ENCODE data around the gene ONECUT3.

ONECUT3 gene

GRCh38 chr19:1739960-1740629, 13.2 kb upstream of the ONECUT3 start:
- no peak for DNase-seq (ENCODE audit: low spot score)

- DNase-seq (ENCODE audit: low spot score), result no peak
These were observed 10.2 kb upstream of the ONECUT3 start for GRCh38 chr19:1742989-1743696.

- no peak for DNase-seq (ENCODE audit: low spot score)
These were observed 9.1 kb upstream of the ONECUT3 start for GRCh38 chr19:1744133-1744665.

- no peak for DNase-seq (ENCODE audit: low spot score)
These were observed 8.3 kb upstream of the ONECUT3 start for GRCh38 chr19:1744822-1745563.

GRCh38 chr19:1745589-1746031, 7.7 kb upstream of the ONECUT3 start:
- no peak for DNase-seq (ENCODE audit: low spot score)

- DNase-seq (ENCODE audit: low spot score), result no peak
These were observed 6.7 kb upstream of the ONECUT3 start for GRCh38 chr19:1746401-1747284.

- DNase-seq (ENCODE audit: low spot score), result no peak
These were observed 5.8 kb upstream of the ONECUT3 start for GRCh38 chr19:1747285-1748114.

- DNase-seq (ENCODE audit: low spot score), result no peak
These were observed 5.0 kb upstream of the ONECUT3 start for GRCh38 chr19:1748115-1748872.

- no peak for DNase-seq (ENCODE audit: low spot score)
These were observed 4.4 kb upstream of the ONECUT3 start for GRCh38 chr19:1748873-1749341.

- DNase-seq (ENCODE audit: low spot score), result no peak
These were observed 3.6 kb upstream of the ONECUT3 start for GRCh38 chr19:1749373-1750342.

GRCh38 chr19:1750343-1751021, 2.8 kb upstream of the ONECUT3 start:
- DNase-seq (ENCODE audit: low spot score), result no peak

GRCh38 chr19:1751367-1752008, 1.8 kb upstream of the ONECUT3 start:
- no peak for DNase-seq (ENCODE audit: low spot score)

GRCh38 chr19:1752009-1752756, 1.1 kb upstream of the ONECUT3 start:
- no peak for DNase-seq (ENCODE audit: low spot score)

- DNase-seq (ENCODE audit: low spot score), result no peak
These were observed 821 bp downstream of the ONECUT3 start for GRCh38 chr19:1754018-1754635.

GRCh38 chr19:1754636-1755466, 1.5 kb downstream of the ONECUT3 start:
- no peak for DNase-seq (ENCODE audit: low spot score)
